Body of pancreas (tissue), 4 donors: ENCODE measurements around the gene NPW.

Source experiments
- CTCF ChIP-seq, 7 experiments: fragments of 450-650 bp in 4 of 7; fragments of 200-600 bp in 3 of 7; sonication (generic) in 3 of 7; IDR thresholded peaks; one replicate each; pipeline ENCODE4 v1.5.1; 2016 to 2019; ENCODE audit warnings: antibody characterized with exemption in 7 of 7
- POLR2A ChIP-seq, 3 donors: fragments of 450-650 bp; IDR thresholded peaks; one replicate each; pipeline ENCODE4 v1.6.1; 2016; ENCODE audit warnings: antibody characterized with exemption in 3 of 3, mild to moderate bottlenecking in 2 of 3

- TF ChIP-seq CTCF (IDR thresholded peaks at IDR 0.05) (peak in 1 of 7 experiments; percentile 5), POLR2A (IDR thresholded peaks at IDR 0.05) (no peak)
Measured at GRCh38 chr16:1982991-1983543, 36.5 kb upstream of the NPW start.
